ENCODE measurements around the gene NOPCHAP1.

Gene NOPCHAP1

GRCh38 chr12:104953323-104953722 is 32.8 kb upstream of the NOPCHAP1 start:
- WGBS, 2 experiments = 80 to 100% methylated on average over 1 of the region's 2 CpGs
- Histone ChIP-seq H3K27ac (ENCODE audit: insufficient read depth, low read depth, low read length, poor library complexity, severe bottlenecking) (no peak overlapping the region), H3K27me3 (ENCODE audit: control insufficient read depth, insufficient read depth, low read length, poor library complexity, severe bottlenecking) (peaks cover 28% of the 10 kb centered on the region), H3K4me3 (ENCODE audit: insufficient read depth, low read depth, low read length) (no peak overlapping the region), H3K36me3 (ENCODE audit: control insufficient read depth, insufficient read depth, low read length) (no peaks in the 10 kb centered on the region), H3K4me1 (ENCODE audit: control insufficient read depth, insufficient read depth, low read length) (no peaks in the 10 kb centered on the region), H3K9me3 (ENCODE audit: control insufficient read depth, low read length) (no peaks in the 10 kb centered on the region)

- Histone ChIP-seq H3K9me3 (ENCODE audit: control insufficient read depth, low read length) (no peaks in the 10 kb centered on the region), H3K27me3 (ENCODE audit: control insufficient read depth, insufficient read depth, low read length, poor library complexity, severe bottlenecking) (peaks cover 47% of the 10 kb centered on the region), H3K4me1 (ENCODE audit: control insufficient read depth, insufficient read depth, low read length) (no peaks in the 10 kb centered on the region), H3K27ac (ENCODE audit: insufficient read depth, low read depth, low read length, poor library complexity, severe bottlenecking) (no peak overlapping the region), H3K4me3 (ENCODE audit: insufficient read depth, low read depth, low read length) (no peak overlapping the region), H3K36me3 (ENCODE audit: control insufficient read depth, insufficient read depth, low read length) (no peaks in the 10 kb centered on the region)
- 92 to 97% methylated on average over 2 of the region's 2 CpGs for WGBS, 2 experiments
Measured at GRCh38 chr12:104955703-104956102, 30.4 kb upstream of the NOPCHAP1 start.

GRCh38 chr12:104956870-104957718 is 29.0 kb upstream of the NOPCHAP1 start:
- 43 to 63% methylated on average over 8 to 12 of the region's 13 CpGs for WGBS, 2 experiments
- no peaks in the 10 kb centered on the region for H3K9me3 ChIP-seq (ENCODE audit: control insufficient read depth, low read length)
- H3K27ac ChIP-seq (ENCODE audit: insufficient read depth, low read depth, low read length, poor library complexity, severe bottlenecking) = no peak overlapping the region

GRCh38 chr12:104957719-104958000 is 28.5 kb upstream of the NOPCHAP1 start:
- peaks cover 47% of the 10 kb centered on the region for H3K27me3 ChIP-seq (ENCODE audit: control insufficient read depth, insufficient read depth, low read length, poor library complexity, severe bottlenecking)
- H3K9me3 ChIP-seq (ENCODE audit: control insufficient read depth, low read length) = no peaks in the 10 kb centered on the region
- H3K4me3 ChIP-seq (ENCODE audit: insufficient read depth, low read depth, low read length) = peak overlapping the region; percentile 64
- 1% methylated on average over 31 of the region's 31 CpGs for WGBS, 2 experiments
- H3K4me1 ChIP-seq (ENCODE audit: control insufficient read depth, insufficient read depth, low read length) = no peaks in the 10 kb centered on the region
- no peaks in the 10 kb centered on the region for H3K36me3 ChIP-seq (ENCODE audit: control insufficient read depth, insufficient read depth, low read length)
- H3K27ac ChIP-seq (ENCODE audit: insufficient read depth, low read depth, low read length, poor library complexity, severe bottlenecking) = no peak overlapping the region

More at GRCh38 chr12:104956870-104957718, 29.0 kb upstream of the NOPCHAP1 start:
- no peaks in the 10 kb centered on the region for H3K36me3 ChIP-seq (ENCODE audit: control insufficient read depth, insufficient read depth, low read length)
- no peaks in the 10 kb centered on the region for H3K4me1 ChIP-seq (ENCODE audit: control insufficient read depth, insufficient read depth, low read length)
- H3K27me3 ChIP-seq (ENCODE audit: control insufficient read depth, insufficient read depth, low read length, poor library complexity, severe bottlenecking) = peaks cover 47% of the 10 kb centered on the region
- H3K4me3 ChIP-seq (ENCODE audit: insufficient read depth, low read depth, low read length) = peak overlapping the region; percentile 64

GRCh38 chr12:104958001-104958804 is 27.9 kb upstream of the NOPCHAP1 start, which contains the start of gene SLC41A2:
TSS of gene SLC41A2 (minus strand) at chr12:104958290. CDS start at chr12:104928527, 29,763 bp downstream.
- 1% methylated on average over 83 of the region's 83 CpGs for WGBS, 2 experiments
- no peak within 1 kb of the TSS for H3K27ac ChIP-seq (ENCODE audit: insufficient read depth, low read depth, low read length, poor library complexity, severe bottlenecking)

GRCh38 chr12:104958805-104959334 is 27.2 kb upstream of the NOPCHAP1 start:
- Histone ChIP-seq H3K9me3 (ENCODE audit: control insufficient read depth, low read length) (no peaks in the 10 kb centered on the region), H3K27ac (ENCODE audit: insufficient read depth, low read depth, low read length, poor library complexity, severe bottlenecking) (no peak overlapping the region), H3K36me3 (ENCODE audit: control insufficient read depth, insufficient read depth, low read length) (no peaks in the 10 kb centered on the region), H3K27me3 (ENCODE audit: control insufficient read depth, insufficient read depth, low read length, poor library complexity, severe bottlenecking) (peaks cover 45% of the 10 kb centered on the region), H3K4me1 (ENCODE audit: control insufficient read depth, insufficient read depth, low read length) (no peaks in the 10 kb centered on the region), H3K4me3 (ENCODE audit: insufficient read depth, low read depth, low read length) (peak overlapping the region; percentile 64)
- 68 to 70% methylated on average over 14 of the region's 14 CpGs for WGBS, 2 experiments

More at GRCh38 chr12:104958001-104958804, 27.9 kb upstream of the NOPCHAP1 start, which contains the start of gene SLC41A2:
- Histone ChIP-seq H3K27me3 (ENCODE audit: control insufficient read depth, insufficient read depth, low read length, poor library complexity, severe bottlenecking) (peaks cover 47% of the 10 kb centered on the region), H3K36me3 (ENCODE audit: control insufficient read depth, insufficient read depth, low read length) (no peaks in the 10 kb centered on the region), H3K4me1 (ENCODE audit: control insufficient read depth, insufficient read depth, low read length) (no peaks in the 10 kb centered on the region), H3K9me3 (ENCODE audit: control insufficient read depth, low read length) (no peaks in the 10 kb centered on the region), H3K4me3 (ENCODE audit: insufficient read depth, low read depth, low read length) (peak within 1 kb of the TSS; percentile 64)

- no peaks in the 10 kb centered on the region for H3K36me3 ChIP-seq (ENCODE audit: control insufficient read depth, insufficient read depth, low read length)
- H3K27ac ChIP-seq (ENCODE audit: insufficient read depth, low read depth, low read length, poor library complexity, severe bottlenecking) = no peak overlapping the region
- H3K27me3 ChIP-seq (ENCODE audit: control insufficient read depth, insufficient read depth, low read length, poor library complexity, severe bottlenecking) = peaks cover 45% of the 10 kb centered on the region
- H3K4me1 ChIP-seq (ENCODE audit: control insufficient read depth, insufficient read depth, low read length) = no peaks in the 10 kb centered on the region
- H3K4me3 ChIP-seq (ENCODE audit: insufficient read depth, low read depth, low read length) = no peak overlapping the region
- H3K9me3 ChIP-seq (ENCODE audit: control insufficient read depth, low read length) = no peaks in the 10 kb centered on the region
- WGBS, 2 experiments = 96 to 97% methylated on average over 2 of the region's 2 CpGs
Measured at GRCh38 chr12:104959335-104959841, 26.7 kb upstream of the NOPCHAP1 start.

- WGBS, 2 experiments = 89 to 94% methylated on average over 4 of the region's 4 CpGs
- Histone ChIP-seq H3K9me3 (ENCODE audit: control insufficient read depth, low read length) (no peaks in the 10 kb centered on the region), H3K27me3 (ENCODE audit: control insufficient read depth, insufficient read depth, low read length, poor library complexity, severe bottlenecking) (peaks cover 45% of the 10 kb centered on the region), H3K4me3 (ENCODE audit: insufficient read depth, low read depth, low read length) (no peak overlapping the region), H3K27ac (ENCODE audit: insufficient read depth, low read depth, low read length, poor library complexity, severe bottlenecking) (no peak overlapping the region), H3K36me3 (ENCODE audit: control insufficient read depth, insufficient read depth, low read length) (no peaks in the 10 kb centered on the region), H3K4me1 (ENCODE audit: control insufficient read depth, insufficient read depth, low read length) (no peaks in the 10 kb centered on the region)
Measured at GRCh38 chr12:104960464-104960863, 25.7 kb upstream of the NOPCHAP1 start.

GRCh38 chr12:104963757-104964156 is 22.4 kb upstream of the NOPCHAP1 start:
- Histone ChIP-seq H3K27ac (ENCODE audit: insufficient read depth, low read depth, low read length, poor library complexity, severe bottlenecking) (no peak overlapping the region), H3K27me3 (ENCODE audit: control insufficient read depth, insufficient read depth, low read length, poor library complexity, severe bottlenecking) (peaks cover 15% of the 10 kb centered on the region), H3K36me3 (ENCODE audit: control insufficient read depth, insufficient read depth, low read length) (no peaks in the 10 kb centered on the region), H3K4me3 (ENCODE audit: insufficient read depth, low read depth, low read length) (no peak overlapping the region), H3K4me1 (ENCODE audit: control insufficient read depth, insufficient read depth, low read length) (no peaks in the 10 kb centered on the region), H3K9me3 (ENCODE audit: control insufficient read depth, low read length) (no peaks in the 10 kb centered on the region)
- WGBS, 2 experiments = 83 to 85% methylated on average over 6 of the region's 6 CpGs
